MCF 10A (cell line): ENCODE measurements around the gene TRMT61A. TPM values are rescaled to one million over a fixed set of nuclear protein-coding genes. Genes with fewer than 3 reads are reported as not detected.
A peak's percentile ranks its signal among the peaks of the same experiment; 100 is the strongest.

Experiments used
- BruUV-seq: library from RNA; stranded (reverse); fragments of 400-500 nt; replicated peaks from 2 replicates; lab custom pipeline; 2021; lab: Mats Ljungman, UMichigan
- CTCF ChIA-PET: fragments of 300-600 bp; sonication (Branson Sonifier 250); formaldehyde crosslinking; extraction: SDS; loops from one replicate; lab custom pipeline; 2021; ENCODE audit warnings: antibody characterized with exemption, inconsistent platforms; lab: Yijun Ruan, JAX
- POLR2A ChIA-PET: fragments of 300-600, 350-650 bp; sonication (Branson Sonifier 250); formaldehyde crosslinking; extraction: SDS; loops from one replicate; lab custom pipeline; 2020; ENCODE audit warnings: antibody characterized with exemption, inconsistent platforms; lab: Yijun Ruan, JAX
- DNase-seq: peaks from one replicate; pipeline ENCODE4 v3.0.0-alpha.2; 2018; ENCODE audit not compliant: unreplicated experiment
- H3K27ac Mint-ChIP-seq: one replicate; pipeline ENCODE4 v1.8.0; 2022; ENCODE audit warnings: mild to moderate bottlenecking, low read depth, mixed read lengths; ENCODE audit not compliant: unreplicated experiment
- H3K27me3 Mint-ChIP-seq: one replicate; pipeline ENCODE4 v1.8.0; 2022; ENCODE audit warnings: mixed read lengths; ENCODE audit not compliant: insufficient read depth, unreplicated experiment
- H3K36me3 Mint-ChIP-seq: one replicate; pipeline ENCODE4 v1.8.0; 2022; ENCODE audit warnings: mild to moderate bottlenecking, moderate library complexity, mixed read lengths; ENCODE audit not compliant: insufficient read depth, unreplicated experiment
- H3K4me1 Mint-ChIP-seq: one replicate; pipeline ENCODE4 v1.8.0; 2022; ENCODE audit warnings: mixed read lengths; ENCODE audit not compliant: insufficient read depth, unreplicated experiment
- H3K4me3 Mint-ChIP-seq: one replicate; pipeline ENCODE4 v1.8.0; 2022; ENCODE audit warnings: mild to moderate bottlenecking, moderate library complexity, mixed read lengths; ENCODE audit not compliant: unreplicated experiment
- H3K9me3 Mint-ChIP-seq: one replicate; pipeline ENCODE4 v1.8.0; 2022; ENCODE audit warnings: mixed read lengths; ENCODE audit not compliant: unreplicated experiment
- intact Hi-C: fragments of 100-400 bp; cut with micrococcal nuclease; formaldehyde crosslinking; loops from 2 replicates; pipeline ENCODE4 v1.14.1; 2022
- total RNA-seq: library from RNA; stranded (reverse); gene quantifications from 2 replicates; pipeline ENCODE4 v1.2.3, GENCODE V29; 2022
- TF ChIP-seq, protein P1 (sequence below): fragments of 200-600 bp; IDR thresholded peaks from one replicate; pipeline ENCODE4 v1.8.0; 2022; ENCODE audit warnings: antibody characterized with exemption, mild to moderate bottlenecking; ENCODE audit not compliant: unreplicated experiment

Gene TRMT61A
- total RNA-seq, 1 experiment from 2014 or later, result 15.8 TPM

DNA sequence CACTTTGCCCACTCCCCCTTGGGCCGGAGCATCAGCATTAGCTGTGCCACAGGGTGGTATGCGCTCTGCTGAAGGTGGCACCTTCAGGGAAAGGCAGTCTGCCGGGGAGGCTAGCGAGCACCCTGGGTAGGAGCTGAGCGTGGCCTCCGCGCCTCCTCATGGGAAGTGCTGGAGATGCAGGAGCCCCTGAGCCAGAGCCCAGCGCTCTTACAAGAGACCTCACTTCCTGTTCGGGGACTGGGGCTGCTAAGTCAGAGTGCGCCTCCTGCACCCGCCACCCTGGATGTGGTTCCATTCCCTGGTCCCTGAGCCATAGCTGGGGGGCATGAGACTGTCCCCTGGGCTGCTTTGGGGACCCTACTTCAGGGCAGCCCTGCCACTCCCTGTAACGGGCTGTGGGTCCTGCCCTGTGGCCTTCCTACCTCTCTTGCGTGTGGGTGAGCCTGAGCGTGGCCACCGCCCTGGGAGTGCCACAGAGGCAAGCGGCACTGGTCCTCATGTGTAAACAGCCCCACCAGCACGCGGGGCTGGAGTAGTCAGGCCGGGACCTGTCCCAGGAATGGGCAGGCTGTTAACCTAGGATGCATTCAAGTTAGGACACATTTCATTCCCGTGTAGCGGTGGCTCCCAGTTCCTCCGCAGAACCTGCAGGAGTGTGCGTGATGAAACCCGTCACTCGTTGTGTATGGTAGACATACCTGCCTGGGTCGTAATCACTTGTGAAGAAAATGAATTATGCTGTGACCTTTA, 53.1 kb downstream of the TRMT61A start:
- Mint-ChIP-seq H3K4me1 (peaks cover 6% of the 10 kb centered on the region), H3K9me3 (no peaks in the 10 kb centered on the region), H3K27ac (no peak overlapping the region), H3K4me3 (no peak overlapping the region), H3K27me3 (no peaks in the 10 kb centered on the region), H3K36me3 (peaks cover 57% of the 10 kb centered on the region)
- peak; percentile 24 for DNase-seq
- intact Hi-C loops, result no loop called here
- CTCF ChIA-PET, result interaction anchor here (0.6 kb wide), 1 partner anchor 10 kb away, joined by 4 read pairs; no protein-coding TSS in a partner anchor
- TF ChIP-seq, protein P1, sequence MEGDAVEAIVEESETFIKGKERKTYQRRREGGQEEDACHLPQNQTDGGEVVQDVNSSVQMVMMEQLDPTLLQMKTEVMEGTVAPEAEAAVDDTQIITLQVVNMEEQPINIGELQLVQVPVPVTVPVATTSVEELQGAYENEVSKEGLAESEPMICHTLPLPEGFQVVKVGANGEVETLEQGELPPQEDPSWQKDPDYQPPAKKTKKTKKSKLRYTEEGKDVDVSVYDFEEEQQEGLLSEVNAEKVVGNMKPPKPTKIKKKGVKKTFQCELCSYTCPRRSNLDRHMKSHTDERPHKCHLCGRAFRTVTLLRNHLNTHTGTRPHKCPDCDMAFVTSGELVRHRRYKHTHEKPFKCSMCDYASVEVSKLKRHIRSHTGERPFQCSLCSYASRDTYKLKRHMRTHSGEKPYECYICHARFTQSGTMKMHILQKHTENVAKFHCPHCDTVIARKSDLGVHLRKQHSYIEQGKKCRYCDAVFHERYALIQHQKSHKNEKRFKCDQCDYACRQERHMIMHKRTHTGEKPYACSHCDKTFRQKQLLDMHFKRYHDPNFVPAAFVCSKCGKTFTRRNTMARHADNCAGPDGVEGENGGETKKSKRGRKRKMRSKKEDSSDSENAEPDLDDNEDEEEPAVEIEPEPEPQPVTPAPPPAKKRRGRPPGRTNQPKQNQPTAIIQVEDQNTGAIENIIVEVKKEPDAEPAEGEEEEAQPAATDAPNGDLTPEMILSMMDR, result no peak
- no TSS peak for BruUV-seq
- POLR2A ChIA-PET, result no interaction called here

DNA sequence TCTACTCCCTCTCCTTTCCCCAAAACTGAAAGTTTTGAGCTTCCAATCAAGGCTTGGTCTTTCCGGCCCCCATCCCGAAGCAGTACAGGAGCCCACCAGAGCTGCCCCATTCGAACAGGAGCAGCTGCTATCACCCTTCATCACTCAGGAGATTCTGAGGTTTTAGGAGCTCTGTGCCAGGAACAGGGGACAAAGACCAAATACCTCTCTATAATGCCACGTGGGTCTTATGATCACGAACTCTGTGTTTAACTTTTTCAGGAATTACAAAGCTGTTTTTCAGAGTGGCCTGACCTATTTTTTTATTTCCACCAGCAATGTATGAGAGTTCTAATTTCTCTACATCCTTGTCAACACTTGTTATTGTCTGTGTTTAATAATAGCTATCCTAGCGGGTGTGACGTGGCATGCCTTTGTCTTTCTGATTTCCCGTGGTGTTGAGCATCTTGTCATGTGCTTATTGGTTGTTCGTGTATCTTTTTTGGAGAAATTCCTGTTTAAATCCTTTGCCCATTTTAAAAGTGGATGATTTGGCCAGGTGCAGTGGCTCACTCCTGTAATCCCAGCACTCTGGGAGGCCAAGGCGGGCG, 55.4 kb downstream of the TRMT61A start:
- CTCF ChIA-PET, result no interaction called here
- DNase-seq, result no peak
- Mint-ChIP-seq H3K4me3 (no peak overlapping the region), H3K27me3 (no peaks in the 10 kb centered on the region), H3K36me3 (peaks cover 56% of the 10 kb centered on the region), H3K4me1 (peaks cover 5% of the 10 kb centered on the region), H3K27ac (no peak overlapping the region), H3K9me3 (no peaks in the 10 kb centered on the region)
- BruUV-seq, result no TSS peak
- TF ChIP-seq, protein P1, result no peak
- intact Hi-C loops, result no loop called here
- POLR2A ChIA-PET, result interaction anchor here (0.6 to 1.2 kb wide), 2 partner anchors 10 to 11 kb away, joined by 3 read pairs; no protein-coding TSS in a partner anchor

Other genes with a start within 250 kb of the TRMT61A start
- 149 and 327 TPM in 2 replicates for gene EIF5, start 195.0 kb upstream of the TRMT61A start, total RNA-seq
- gene MARK3, start 143.8 kb upstream of the TRMT61A start, total RNA-seq, result 102 and 130 TPM in 2 replicates
- 5.7 and 8.5 TPM in 2 replicates for gene CKB, start 6.4 kb upstream of the TRMT61A start, total RNA-seq
- 30.9 and 35.3 TPM in 2 replicates for gene BAG5, start 33.5 kb downstream of the TRMT61A start, total RNA-seq
- 68.9 and 70.8 TPM in 2 replicates for gene COA8, start 33.8 kb downstream of the TRMT61A start, total RNA-seq
- 216 and 220 TPM in 2 replicates for gene KLC1, start 100.0 kb downstream of the TRMT61A start, total RNA-seq
- 9.4 and 17.5 TPM in 2 replicates for gene XRCC3, start 186.3 kb downstream of the TRMT61A start, total RNA-seq
- gene ZFYVE21, start 186.6 kb downstream of the TRMT61A start, total RNA-seq, result 28.6 and 35.5 TPM in 2 replicates